GM21737 (cell line): ENCODE data around the gene KLHL40.

Experiments
- ATAC-seq: cut with Tn5 transposase; IDR thresholded peaks from one replicate; pipeline ENCODE4 v1.9.1; 2021; ENCODE audit warnings: mild to moderate bottlenecking, moderate library complexity; ENCODE audit not compliant: unreplicated experiment

KLHL40 gene

GRCh38 chr3:42668413-42668760 is 16.9 kb upstream of the KLHL40 start:
- no peak for ATAC-seq

DNA sequence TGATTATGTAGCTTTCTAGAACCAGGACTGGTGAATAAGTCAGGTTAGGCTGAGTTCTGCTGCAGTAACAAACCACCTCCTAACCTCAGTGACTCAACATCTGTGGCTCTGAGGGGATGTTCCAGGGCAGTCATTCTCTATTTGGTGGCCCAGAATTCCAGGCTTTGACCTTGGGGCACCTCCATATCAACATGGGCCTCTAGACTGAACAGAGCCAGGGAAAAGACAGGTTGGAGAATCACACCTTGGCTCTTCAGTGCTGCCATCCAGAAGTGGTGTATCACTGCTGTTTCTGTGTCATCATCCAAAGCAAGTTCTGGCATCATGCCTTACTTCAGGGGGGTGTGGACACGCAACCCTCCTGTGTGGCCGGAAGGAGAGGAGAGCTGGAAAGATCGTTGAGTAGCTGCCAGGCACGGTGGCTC is 16.5 kb upstream of the KLHL40 start:
- no peak for ATAC-seq

DNA sequence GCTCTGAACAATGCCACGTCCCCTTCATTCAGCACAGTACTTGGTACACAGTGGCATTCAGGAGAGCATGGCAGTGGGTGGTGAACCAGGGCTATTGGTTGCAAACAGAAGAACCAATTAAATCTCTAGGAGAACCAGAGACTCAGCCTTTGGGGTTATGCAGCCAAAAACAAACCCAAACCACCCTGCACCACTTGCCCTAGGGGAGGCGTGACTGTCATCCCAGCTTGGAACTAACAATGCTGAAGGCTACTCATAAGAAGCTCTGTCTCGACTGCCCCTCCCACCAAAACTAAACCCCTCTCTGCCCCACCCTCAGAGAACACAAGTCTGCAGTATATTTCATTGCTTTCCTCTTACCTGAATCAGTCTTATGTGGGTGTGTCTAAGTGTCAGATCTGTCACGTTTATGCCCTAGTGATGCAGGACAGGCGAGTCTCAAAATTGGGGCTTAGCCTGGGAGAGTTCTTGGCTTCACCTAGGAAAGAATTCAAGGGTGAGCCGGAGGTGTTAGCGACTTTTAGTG is 15.2 kb upstream of the KLHL40 start:
- ATAC-seq, result no peak

DNA sequence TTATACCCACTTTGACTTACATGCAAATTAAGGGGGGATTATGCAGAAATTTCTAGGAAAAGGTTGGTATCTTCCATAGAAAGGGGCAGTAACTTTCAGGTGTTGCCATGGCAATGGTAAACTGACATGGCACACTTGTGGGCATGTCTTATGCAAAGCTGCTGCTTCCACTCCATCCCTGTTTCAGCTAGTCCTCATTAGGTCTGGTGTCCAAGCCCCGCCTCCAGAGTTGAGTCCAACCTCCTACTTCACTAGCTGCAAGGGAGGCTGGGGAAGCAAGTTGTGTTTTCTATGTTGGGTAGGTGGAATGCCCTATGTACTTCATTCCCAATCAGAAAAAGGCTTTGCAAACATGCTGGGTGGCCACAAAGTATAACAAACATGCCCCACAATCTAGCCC is 14.7 kb upstream of the KLHL40 start:
- no peak for ATAC-seq

DNA sequence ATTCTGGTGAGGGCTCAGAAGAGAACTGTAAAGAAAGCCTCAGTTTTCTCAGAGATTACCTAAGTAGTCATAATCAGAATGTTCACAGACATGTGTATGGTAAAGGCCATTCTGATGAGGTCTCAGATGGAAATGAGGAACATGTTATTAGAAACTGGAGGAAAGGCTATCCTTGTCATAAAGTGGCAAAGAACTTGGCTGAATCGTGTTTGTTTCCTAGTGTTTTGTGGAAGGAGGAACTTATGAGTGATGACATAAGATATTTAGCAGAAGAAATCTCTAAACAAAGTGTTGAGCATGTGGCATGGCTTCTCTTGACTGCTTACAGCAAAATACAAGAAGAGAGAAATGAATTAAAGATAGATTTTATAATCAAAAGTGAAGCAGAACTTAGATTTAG is 12.8 kb upstream of the KLHL40 start:
- no peak for ATAC-seq

- ATAC-seq, result no peak
These were observed 12.3 kb upstream of the KLHL40 start for GRCh38 chr3:42673082-42673481.

DNA sequence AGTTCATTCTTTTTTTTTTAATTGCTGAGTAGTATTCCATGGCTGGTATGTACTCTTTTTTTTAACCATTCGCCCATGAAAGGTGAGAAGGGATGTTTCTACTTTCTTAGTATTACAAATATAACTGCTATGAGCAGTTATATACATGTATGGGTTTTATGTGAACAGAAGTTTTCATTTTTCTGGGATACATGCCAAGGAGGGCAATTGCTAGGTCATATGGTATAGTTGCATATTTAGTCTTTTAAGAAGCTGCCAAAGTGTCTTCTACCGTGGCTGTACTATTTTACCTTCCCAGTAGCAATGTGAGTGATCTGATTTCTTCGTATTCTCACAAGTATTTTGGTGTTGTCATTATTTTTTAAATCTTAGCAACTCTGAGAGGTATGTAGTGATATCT is 11.2 kb upstream of the KLHL40 start:
- no peak for ATAC-seq

DNA sequence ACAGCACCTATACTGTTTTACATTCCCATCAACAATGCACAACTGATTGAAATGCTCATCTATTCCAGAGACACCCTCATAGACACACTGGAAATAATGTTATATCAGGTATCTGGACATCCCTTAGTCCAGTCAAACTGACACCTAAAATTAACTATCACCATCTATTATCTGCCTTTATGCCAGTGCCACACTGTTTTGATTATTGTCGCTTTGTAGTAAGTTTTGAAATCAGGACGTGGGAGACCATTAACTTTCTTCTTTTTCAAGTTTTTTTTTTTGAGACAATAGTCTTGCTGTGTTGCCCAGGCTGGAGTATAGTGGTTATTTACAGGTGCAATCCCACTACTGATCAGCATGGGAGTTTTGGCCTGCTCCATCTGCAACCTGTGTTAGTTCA is 9.4 kb upstream of the KLHL40 start:
- ATAC-seq, result no peak

GRCh38 chr3:42678447-42678846 is 6.9 kb upstream of the KLHL40 start:
- no peak for ATAC-seq

GRCh38 chr3:42680271-42680670 is 5.1 kb upstream of the KLHL40 start:
- no peak for ATAC-seq

DNA sequence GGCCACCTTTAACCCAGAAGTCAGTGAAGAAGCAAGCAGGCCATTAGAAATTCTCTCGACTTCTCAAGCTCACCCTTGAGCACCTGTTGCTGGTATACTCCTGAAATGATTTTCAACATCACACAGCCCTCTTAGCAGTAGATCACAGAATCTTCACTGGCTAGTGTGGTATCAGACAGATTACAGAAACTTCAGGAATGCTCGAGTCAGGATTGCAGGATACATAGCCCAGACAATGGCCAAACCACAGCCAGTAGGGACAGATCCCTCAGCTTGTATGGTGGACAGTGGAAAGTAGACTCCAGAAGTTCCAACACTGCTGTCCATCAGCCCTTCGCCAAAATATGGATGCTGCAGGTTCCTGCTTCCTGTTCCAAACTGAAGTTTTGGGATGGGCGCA is 4.5 kb upstream of the KLHL40 start:
- ATAC-seq, result no peak

- no peak for ATAC-seq
These were observed 3.8 kb upstream of the KLHL40 start for GRCh38 chr3:42681361-42682038.

- ATAC-seq, result no peak
These were observed 2.9 kb upstream of the KLHL40 start for GRCh38 chr3:42682301-42683070.

DNA sequence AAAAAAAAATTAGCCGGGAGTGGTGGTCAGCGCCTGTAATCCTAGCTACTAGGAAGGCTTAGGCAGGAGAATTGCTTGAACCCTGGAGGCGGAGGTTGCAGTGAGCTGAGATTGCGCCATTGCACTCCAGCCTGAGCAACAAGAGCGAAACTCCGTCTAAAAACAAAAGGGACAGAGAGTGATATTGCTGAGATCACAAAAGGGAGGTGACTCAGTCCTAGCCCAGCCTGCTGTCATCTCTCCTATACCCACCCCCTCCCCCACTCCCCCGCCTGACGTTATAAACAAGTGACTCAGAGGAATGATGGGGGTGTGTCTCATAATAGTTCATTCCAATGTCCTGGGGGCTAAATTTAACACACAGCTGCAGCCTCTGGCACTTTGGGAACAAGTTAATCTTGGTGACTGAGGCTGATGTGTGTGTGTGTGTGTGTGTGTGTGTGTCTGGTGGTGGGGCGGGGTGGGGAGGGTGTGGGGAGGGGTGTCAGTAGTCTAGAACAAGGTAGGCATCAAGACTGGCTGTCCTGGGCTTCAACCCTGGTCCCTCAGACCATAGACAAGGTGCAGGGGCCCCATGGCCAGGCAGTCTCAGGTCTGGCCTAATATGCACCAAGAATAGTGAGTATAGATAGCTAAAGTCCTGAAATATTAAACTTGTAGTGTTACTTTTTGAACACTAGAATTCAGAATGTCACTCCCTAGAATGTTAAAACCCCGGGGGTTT is 1.3 kb upstream of the KLHL40 start:
- ATAC-seq, result no peak

DNA sequence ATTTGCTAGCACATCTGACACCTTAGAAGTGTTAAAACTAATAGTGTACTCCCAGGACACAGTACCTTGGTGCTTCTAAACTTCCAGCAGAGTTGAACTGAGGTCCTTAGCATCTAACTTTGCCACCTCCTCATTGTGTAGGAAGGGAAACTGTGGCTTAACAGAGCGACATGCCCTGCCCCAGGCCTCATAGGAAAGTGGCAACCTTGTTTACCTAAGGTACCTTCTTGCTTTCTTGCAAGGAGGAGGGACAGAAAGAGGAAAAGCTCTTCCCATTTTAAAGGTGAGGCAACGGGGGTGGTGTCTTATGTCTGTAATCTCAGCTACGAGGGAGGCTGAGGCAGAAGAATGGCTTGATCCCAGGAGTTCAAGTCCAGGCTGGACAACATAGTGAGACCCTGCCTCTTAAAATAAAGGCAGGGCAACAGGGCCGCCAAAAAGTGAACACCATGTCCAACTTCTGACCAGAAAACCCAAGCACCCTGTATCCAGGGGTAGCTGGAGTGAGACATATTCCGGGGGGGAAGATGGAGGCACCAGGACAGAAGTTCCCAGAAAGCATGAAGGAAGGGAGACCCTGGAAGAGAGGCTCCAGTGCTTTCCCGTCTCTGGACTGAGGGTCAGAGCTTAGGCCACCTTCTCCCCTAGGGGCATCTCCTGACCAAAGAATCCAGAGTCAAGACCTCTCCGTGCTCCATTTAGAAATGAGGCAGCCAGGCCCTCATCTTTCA is 540 bp upstream of the KLHL40 start:
- no peak for ATAC-seq

DNA sequence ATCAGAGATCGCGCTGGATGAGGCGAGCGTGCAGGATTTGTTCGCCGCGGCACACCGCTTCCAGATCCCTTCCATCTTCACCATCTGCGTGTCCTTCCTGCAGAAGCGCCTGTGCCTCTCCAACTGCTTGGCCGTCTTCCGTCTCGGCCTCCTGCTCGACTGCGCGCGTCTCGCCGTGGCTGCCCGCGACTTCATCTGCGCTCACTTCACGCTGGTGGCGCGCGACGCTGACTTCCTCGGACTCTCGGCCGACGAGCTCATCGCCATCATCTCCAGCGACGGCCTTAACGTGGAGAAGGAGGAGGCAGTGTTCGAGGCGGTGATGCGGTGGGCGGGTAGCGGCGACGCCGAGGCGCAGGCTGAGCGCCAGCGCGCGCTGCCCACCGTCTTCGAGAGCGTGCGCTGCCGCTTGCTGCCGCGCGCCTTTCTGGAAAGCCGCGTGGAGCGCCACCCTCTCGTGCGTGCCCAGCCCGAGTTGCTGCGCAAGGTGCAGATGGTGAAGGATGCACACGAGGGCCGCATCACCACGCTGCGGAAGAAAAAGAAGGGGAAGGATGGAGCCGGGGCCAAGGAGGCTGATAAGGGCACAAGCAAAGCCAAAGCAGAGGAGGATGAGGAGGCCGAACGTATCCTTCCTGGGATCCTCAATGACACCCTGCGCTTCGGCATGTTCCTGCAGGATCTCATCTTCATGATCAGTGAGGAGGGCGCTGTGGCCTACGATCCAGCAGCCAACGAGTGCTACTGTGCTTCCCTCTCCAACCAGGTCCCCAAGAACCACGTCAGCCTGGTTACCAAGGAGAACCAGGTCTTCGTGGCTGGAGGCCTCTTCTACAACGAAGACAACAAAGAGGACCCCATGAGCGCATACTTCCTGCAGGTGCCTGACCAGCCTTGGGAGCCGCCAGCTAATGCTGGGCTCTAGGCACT is 819 bp downstream of the KLHL40 start:
- no peak for ATAC-seq

- no peak for ATAC-seq
These were observed 1.7 kb downstream of the KLHL40 start for GRCh38 chr3:42686832-42687650.

- ATAC-seq, result no peak
These were observed 2.7 kb downstream of the KLHL40 start for GRCh38 chr3:42688016-42688415.
